Activated CD8-positive, alpha-beta memory T cell treated with anti-CD3 and anti-CD28 coated beads for 24 hours (primary cell): ENCODE results near the gene FADS6.
A peak's percentile ranks its signal among the peaks of the same experiment; 100 is the strongest.

Experiments
- DNase-seq: peaks from one replicate; pipeline ENCODE4 v3.0.0-alpha.2; 2020

FADS6 gene

GRCh38 chr17:74865504-74866197, 27.8 kb downstream of the FADS6 start:
- no peak for DNase-seq

GRCh38 chr17:74864866-74865395, 28.5 kb downstream of the FADS6 start:
- peak; percentile 91 for DNase-seq

GRCh38 chr17:74864297-74864865, 29.1 kb downstream of the FADS6 start:
- no peak for DNase-seq

DNA sequence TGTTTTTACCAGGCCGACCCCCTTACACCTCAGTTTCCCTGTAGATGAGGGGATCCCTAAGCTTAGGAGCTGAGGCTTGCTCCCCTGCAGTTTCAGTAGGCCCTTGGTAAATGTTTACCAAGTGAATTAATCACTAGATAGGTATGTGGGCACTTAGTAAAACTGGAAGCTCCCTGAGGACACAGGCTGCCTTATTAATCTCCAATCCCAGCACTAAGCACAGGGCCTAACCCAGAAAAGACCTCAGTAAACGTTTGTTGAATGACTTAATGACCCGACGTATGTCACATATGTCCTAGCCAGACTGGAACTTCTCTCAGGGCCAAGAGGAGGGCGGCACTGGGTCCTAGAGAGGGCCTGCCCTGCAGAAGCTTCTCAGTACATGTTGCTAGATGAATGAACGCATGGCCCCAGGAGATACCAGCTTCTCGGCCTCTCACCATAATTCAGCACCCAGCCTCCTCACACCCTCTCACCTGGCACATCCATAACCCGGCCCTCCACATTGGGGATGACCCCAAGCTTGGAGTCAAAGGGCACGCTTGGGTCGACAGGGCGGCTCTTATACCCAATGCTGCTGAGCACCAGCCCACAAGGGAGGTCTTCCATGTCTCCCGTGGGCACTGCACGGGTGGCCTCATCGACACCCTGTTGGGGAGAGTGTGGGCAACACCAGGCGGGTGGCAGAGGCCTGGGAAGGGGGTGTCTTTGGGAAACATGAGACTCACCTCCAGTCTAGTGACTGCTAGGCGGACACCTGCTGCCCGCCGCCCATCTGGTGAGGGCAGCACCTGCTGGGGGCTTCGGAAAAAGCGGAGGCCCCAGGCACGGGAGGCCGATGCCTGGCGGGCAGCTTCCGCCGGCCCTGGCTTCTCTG, 29.8 kb downstream of the FADS6 start:
- DNase-seq: no peak

GRCh38 chr17:74862919-74863318, 30.5 kb downstream of the FADS6 start:
- DNase-seq: no peak

DNA sequence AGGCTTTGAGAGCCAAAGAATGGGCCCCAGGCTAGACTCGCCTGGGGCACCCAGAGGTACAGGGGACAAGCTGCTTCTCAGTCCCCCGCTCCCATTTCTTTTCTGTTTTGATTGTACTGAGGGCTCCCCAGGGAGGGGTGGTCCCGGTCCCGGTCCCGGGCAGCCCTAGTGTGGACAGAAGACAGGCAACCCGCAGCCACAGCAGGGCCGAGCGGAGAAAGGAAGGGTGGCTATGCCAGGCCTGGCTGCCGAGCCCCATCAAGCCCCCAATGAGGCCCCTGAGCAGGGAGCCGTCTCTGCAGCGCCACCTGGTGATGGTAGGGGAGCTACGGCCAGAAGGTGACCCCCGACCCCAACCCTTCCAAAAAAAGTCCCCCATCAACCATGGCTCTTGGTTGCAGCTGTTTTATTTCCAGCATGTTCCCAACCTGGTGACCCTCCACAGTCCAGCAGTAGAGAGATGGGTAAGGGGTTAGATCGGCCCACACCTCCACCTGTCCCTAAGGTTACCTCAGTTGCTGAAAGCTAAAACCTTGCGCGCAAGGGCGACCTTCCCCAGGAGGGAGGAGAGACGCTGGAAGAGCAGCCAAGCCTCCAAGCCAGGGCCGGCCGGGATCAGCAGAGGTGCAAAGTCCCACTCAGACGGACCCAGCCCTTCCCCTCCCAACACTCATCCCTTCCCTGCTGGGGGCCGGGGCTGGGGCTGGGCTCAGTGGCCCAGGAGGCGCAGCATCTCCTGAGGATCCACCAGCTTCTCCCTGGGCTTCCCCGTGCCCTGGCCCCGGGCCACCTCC, 31.1 kb downstream of the FADS6 start:
- DNase-seq: peak; percentile 85

DNA sequence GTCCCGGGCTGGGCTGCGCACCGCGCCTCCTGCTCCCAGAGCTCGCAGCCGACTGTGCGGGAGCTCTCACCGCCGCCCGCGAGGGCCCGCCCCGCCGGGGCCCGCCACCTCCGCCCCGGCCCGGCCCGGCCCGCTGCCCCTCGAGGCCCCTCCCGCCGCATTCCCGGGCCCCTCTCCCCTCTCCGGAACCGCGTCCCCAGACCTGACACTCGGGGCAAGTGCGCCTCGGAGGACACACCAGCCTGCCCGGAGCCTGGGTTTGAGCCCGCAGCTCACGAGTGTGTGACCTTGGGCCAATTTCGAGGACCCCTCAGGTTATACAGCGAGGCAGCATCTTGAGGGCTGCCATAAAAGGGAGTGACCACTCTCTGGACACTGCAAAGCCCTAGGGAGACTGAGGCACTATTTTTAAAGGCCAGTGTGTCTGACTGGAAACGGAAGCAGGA, 31.7 kb downstream of the FADS6 start:
- peak; percentile 63 for DNase-seq

DNA sequence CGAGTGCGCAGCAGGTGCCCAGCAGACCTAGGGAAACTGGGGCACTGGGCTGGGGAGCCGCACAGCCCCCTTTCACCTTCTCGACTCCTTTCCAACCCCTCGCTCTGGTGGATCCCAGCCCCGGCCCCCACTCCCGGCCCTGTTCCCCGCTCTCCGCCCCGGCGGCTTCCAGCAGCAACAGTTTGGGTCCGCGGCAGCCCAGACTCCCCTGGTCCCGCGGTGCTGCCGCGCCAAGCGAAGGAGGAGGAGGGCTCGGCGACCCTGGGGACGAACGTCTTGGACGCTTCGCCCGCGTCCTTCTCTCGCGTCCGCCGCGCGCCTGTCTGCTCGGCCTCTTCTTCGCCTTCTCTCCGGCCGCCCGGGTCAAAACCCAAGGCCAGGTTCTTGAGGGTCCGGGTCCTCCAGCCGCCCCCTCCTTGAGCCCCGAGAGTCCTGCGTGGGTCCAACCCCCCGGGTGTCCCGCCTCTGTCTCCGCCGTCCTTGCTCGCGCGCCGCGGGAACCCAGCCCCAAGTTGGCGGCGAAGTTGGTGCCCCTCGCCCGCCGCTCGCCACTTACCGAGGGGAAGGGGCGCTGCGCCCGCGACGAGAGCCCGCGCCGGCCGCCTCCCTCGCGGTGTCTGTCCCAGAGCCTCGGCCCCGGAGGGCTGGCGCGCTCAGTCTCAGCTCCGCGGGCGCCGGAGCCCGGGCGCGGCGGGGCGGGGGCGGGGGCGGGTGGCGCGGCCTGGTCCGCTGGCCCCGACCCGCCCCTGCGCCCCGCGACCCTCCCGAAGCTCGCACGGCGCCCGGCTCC, 32.4 kb downstream of the FADS6 start:
- no peak for DNase-seq

DNA sequence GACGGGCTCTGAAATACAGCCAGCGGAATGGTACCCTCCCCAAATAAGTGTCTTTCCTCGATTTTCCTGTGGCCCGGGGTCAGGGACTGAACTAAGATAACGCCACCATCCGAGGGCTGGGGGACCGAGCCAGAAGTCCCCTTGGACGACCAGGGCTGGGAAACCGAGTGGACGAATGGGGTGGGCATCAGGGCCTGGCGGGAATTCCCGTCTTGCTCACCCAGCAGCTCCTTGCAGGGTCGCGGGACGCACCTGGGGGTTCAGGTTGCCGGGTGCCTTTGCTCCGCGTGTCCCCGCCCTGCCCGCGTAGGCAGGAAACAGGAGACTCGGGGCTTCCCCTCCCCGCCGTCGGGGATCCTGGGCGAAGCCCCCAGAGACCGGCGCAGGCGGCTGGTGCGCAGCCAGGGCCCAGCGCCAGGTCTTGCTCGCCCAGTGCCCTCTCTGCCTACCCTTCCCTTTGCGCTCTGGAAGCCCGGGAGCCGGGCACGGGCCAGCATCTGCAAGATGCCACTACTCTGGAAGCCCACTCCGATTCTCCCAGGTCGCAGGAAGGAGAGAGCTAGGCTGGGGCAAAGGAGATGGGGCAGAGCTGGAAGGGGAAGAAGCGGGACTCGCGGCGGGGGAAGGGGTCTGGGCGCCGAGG, 33.1 kb downstream of the FADS6 start:
- peak; percentile 69 for DNase-seq

GRCh38 chr17:74859459-74860228, 33.8 kb downstream of the FADS6 start, which contains the start of gene GRIN2C:
Gene GRIN2C (minus strand): TSS chr17:74859885. CDS start chr17:74855092, 4,793 bp downstream.
- DNase-seq: peak; percentile 65

- DNase-seq: no peak
These were observed 34.6 kb downstream of the FADS6 start for GRCh38 chr17:74858672-74859458.

DNA sequence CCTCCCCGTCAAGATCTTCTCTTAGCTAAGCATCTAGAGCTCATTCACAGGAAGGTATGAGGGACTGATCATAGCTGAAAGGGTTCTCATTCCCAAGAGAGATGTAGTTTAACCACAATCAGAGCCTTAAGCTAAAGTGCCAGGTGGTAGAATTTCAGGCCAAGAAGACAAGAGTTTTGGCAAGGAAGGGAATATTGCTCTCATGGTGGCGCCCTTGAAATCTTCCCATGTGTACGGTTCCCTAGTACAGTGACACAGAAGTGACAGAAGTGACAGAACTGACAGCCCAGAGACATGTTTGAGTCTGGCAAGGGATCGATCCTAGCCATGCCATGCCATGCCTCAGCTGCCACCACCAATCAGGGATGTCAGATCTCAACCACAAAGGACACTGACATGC, 36.2 kb downstream of the FADS6 start:
- DNase-seq: no peak

- DNase-seq: no peak
These were observed 37.3 kb downstream of the FADS6 start for GRCh38 chr17:74856112-74856511.

DNA sequence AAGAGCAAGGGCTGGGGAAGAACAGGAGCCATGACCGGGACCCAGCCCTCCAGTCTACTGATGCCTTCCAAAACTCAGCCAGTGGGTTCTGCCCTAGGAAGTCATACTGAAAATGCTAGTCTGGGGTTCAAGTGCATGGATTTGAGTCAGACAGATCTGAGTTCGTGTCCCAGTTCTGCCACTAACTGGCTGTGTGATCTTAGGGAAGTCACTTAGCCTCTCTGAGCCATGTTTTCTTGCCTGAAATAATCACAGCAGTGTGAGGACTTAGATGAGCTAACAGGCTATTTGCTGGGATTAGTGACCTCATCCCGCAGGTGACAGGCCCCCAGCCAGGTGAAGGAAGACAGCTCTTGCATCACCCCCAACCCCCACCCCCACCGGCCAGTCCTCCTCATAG, 38.1 kb downstream of the FADS6 start:
- DNase-seq: no peak

DNA sequence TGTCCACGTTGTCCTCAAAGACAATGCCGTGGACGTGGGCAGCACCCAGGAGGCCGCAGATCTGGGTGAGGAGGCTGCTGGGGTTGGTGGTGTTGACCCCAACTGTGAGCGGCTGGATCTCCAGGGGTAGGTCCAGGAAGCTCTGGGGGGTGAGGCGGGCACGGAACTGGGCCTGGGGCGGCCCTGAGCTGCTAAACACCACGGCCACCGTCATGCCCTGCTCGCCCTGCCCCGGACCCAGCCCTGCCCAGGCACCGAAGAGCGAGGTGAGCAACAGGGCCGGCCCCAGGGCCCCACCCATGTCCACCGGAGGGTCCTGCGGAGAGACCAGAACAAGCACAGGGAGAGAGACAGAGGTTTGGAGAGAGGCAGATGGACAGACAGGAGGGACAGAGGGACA, 38.6 kb downstream of the FADS6 start:
- no peak for DNase-seq

- no peak for DNase-seq
These were observed 39.8 kb downstream of the FADS6 start for GRCh38 chr17:74853669-74854068.

DNA sequence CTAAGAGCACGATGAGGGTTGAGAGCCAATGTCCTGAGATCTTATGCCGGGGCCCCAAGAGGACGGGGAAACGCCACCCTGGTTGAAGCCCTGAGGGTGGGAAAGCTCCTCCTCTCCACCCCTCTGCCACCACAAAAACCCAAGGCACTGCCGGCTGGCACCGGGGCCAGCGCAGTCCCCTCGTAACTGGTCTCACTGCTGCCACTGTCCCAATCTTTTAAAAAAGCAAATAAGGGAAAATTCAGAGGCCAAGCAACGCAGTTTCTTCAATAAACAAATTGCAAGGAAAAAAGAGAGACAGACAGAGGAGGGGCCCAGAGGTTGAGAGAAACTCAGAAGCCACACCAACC, 40.4 kb downstream of the FADS6 start:
- DNase-seq: no peak

- DNase-seq: peak; percentile 75
These were observed 41.0 kb downstream of the FADS6 start for GRCh38 chr17:74852237-74853047.
